HG03457 (cell line): Measurements from ENCODE around the gene TBC1D14.

Experiments
- ATAC-seq: cut with Tn5 transposase; IDR thresholded peaks from one replicate; pipeline ENCODE4 v1.9.1; 2021; ENCODE audit warnings: moderate number of reproducible peaks; ENCODE audit not compliant: unreplicated experiment

The TBC1D14 gene

GRCh38 chr4:7052923-7053715 is 143.5 kb downstream of the TBC1D14 start:
- ATAC-seq, result no peak

GRCh38 chr4:7054106-7054880 is 144.7 kb downstream of the TBC1D14 start:
- ATAC-seq, result no peak

DNA sequence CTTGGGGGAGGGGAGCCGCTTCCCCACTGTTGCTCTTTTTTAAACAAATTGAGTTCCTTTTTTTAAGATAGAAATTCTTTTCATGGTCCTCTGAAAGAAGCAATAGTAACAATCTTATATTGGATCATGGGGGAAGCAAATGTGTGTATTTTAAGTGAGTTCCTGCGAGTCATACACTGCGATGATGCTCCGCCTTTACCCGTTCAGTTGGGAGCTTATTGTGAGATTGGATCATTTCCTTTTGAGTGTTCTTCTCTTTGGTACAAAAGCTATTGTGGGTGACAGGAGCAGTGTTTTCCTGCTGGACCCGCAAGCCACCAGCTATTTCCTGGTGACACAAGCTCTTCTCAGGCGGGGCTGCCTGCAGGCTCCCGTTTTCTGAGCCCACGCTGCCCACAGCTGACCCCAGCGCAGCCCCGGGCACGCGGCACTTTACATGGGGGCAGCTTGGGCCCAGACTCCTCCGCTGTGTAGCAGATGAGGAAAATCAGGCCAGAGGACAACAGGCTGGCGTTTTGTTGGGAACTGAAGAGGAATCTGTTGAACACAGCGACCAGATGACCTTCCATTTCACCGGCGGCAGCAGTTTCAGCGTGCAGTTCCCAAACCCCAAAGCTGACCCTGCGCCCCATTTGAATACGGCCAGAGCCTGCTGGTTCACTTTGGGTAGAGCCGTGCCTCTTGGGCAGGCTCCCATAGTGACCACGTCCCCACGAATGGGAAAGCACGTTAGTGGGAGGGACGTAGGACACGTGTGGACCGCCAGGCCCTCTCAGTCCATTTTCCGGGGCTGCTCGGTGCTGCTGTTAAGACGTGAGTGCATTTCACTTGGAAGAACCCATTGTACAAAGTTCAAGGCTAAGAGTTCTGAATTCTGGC is 145.7 kb downstream of the TBC1D14 start:
- no peak for ATAC-seq

- ATAC-seq, result no peak
Observed at GRCh38 chr4:7055990-7056325, 146.3 kb downstream of the TBC1D14 start.

DNA sequence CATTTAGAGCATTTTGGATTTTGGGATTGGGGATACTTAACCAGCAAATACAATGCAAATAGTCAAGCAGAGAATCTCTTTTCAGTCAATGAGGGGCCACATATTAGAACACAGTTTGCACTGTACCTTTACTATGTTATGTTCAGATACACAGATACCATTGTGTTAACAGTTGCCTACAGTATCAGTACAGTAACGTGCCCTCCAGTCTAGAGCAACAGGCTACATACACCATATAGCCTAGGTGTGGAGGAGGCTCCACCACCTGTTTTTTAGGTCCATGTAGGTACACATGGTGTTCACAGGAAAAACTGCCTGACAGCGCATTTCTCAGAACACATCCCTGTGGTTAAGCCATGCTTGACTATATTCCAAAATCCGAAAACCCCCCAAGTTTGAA is 149.2 kb downstream of the TBC1D14 start:
- ATAC-seq, result no peak

GRCh38 chr4:7059662-7060061 is 150.0 kb downstream of the TBC1D14 start:
- ATAC-seq, result no peak

DNA sequence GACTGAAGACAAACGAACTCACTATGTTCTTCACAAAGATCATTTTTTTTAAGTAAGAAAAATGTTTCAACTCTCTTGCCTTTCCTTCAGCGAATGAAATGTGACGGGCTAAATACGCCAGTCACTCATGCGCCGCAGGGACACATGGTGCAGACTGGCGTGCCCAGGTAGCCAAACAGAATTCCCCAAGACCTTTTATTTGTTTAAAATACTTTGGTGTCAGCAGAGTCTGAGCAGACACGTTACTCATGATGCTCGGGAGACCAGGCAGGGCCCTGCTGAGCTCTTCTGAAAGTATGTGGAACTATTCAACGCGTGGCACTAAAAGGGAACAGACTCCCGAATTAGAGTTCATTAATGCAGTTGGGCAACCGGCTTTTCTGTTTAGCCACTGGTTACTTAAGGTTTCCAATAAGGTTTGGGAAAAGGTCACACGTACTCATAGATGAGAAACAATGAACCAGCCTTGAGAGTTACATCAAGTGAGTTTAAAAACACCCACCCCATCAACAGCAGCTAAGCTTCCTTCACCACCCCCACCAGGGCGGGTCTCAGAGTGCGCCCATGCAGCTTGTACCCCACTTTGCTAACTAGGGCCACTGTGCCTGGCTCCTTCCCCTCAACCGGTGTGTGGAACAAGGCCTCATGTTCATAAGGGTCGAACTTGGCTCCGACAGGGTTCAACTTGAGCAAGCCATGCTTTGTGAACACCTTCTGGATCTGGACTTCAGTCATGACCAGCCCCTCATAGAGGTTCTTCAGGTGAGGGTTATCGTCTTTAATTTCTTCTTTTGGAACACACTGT is 150.9 kb downstream of the TBC1D14 start:
- no peak for ATAC-seq

DNA sequence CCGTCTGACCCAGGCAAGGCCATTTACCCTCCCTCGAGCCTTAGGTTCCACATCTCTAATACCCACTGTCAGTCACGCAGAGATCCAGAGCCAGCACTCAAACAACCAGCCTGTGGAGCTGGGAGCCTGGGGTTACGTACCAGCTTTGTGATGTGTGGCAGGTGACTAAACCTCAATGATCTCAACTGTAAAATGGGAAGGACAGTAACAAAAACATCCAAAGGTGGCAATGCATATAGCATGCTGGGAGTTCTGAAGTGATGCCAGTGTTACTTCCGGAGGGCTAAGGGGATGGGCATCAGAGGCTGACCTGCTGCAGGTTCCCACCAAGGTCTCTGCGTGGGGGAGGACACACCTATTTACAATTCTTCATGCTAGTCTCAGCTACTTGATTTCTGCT is 152.2 kb downstream of the TBC1D14 start:
- no peak for ATAC-seq

DNA sequence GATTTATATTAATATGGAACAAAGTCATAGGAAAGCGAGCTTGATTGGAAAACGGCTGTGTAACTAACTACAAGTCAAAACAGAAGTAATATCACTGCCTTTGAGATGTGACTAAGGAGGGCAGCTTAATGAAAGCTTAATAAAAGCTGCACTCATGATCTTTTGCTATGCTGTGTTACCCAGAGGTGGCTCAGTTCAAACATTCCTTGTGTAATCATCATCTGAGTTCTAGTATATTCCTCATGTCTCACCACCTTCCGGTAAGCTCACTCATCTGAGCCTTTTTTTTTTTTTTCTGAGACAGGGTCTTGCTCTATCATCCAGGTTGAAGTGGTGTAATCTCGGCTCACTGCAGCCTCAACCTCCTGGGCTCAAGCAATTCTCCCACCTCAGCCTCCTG is 153.2 kb downstream of the TBC1D14 start:
- no peak for ATAC-seq

- ATAC-seq, result no peak
Observed at GRCh38 chr4:7063362-7063761, 153.7 kb downstream of the TBC1D14 start.

- ATAC-seq, result no peak
Observed at GRCh38 chr4:7066006-7066405, 156.4 kb downstream of the TBC1D14 start.

DNA sequence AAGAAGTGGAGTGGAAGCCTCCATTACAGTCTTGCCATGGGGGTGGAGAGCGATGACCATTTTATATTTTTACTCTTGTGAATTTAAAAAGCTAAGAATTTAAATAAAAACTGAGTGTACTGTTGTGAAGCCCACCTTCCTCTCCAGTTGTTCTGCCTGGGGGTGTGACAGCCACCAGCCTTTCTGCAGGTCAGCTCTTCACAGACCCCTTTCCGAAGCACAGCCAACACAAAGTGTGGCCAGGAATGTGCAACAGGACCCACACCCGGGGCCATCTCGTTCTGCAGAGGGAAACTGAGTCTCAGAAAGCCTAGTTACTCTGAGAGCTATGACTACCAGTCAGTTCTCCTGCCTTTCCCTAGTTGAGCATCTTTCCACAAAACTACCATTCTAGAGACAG is 156.9 kb downstream of the TBC1D14 start:
- ATAC-seq, result no peak

DNA sequence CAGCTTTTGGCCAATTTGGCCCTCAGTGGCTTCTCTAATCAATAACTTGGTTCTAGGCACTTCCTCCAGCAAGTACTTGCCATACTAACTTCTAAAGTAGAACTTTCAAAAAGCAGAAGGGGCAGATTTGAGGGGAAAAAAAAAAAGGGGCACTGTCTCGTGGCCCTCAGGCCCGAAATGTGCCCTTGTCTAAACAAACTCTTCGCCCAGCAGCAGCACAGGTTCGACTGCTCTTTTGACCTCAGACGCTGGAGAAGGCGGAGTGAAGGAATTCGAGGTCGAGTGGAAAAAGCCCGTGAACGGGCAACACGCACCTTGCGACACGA is 157.5 kb downstream of the TBC1D14 start:
- no peak for ATAC-seq

DNA sequence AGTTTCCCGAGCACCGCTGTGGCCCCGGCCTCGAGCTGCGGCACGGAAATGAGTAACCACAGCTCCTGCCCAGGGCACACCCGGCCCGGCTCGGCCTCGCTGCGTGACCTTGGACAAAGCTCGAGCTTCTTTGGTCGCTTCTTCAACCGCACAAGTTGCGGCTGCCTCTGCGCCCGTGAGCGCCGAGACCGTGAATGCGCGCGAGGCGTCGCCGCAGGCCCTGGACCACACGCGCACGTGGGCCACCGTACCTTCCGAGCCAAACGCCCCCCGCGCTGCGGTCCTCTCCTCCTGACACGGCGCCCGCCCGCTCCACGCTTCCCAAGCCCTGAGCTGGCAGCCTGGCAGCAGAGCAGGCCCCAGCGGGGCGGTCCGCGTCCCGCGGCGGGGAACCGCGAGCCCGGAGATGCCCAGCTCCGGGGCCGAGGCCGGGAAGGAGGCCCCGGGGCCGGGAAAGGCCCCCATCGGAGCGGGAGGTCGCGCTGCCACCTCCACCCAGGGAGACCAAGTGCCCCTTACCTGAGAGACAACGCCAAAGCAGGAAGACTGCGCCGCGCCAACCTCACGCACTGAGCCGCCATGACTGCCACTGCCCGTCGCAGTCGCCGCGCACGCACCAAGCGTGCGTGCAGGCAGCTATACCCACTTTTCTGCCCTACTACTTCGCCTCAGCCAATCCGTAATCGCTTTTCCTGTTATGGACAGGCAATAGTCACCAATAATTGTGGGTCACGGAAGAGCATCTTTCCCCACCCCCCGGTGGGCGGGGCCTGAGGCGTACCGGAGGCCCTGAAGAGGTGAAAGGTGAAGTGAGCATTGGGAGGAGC is 158.0 kb downstream of the TBC1D14 start, which contains the start of gene GRPEL1:
Gene GRPEL1 (minus strand): TSS at position 613 of the 827 bp plus-strand sequence. CDS start 32 bp downstream, at position 581.
- ATAC-seq, result peak; percentile 93

DNA sequence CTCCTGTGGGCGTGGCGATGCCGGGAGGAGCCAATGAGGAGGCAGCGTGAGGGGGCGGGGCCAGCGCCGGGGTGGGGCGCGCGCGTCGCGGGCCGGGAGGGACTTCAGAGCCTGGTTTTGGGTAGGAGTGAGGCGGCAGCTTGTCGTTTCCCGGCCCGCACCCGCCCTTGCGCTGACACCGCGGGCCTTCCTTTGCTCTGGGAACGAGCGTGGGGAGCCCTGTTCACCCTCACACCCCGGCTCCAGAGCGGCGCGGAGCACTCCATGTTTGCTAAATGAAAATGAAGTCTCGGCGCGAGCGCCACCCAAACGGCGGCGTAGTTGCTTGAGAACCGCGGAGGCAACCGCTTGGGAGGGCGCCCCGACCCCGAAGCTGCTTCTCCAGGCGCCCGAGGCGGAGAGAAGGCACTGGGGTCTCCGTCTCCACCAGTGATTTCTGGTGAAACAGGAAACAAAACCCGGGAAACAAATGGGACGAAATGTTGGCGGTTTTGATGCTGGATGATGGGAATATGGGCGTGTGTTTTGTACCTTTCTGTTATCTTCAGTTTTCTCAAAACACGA is 158.7 kb downstream of the TBC1D14 start:
- no peak for ATAC-seq

DNA sequence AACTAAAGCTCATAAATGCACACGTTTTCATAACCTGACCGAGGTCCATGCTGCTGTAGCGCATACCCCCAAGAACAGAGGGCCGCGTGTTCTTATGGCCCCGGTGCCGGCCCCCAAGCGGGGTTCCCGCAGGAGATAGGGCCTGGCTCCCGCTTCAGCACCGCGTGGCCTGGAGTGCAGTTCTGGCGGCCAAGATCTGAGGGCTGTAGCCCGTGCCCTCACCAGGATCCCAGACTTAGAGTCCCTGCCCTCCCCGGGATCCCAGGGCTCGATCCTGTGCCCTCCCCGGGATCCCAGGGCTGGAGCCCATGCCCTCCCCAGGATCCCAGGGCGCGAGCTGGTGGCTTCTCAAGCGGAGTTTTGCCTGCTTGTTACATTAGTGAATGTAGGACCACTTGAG is 159.3 kb downstream of the TBC1D14 start:
- ATAC-seq, result no peak

DNA sequence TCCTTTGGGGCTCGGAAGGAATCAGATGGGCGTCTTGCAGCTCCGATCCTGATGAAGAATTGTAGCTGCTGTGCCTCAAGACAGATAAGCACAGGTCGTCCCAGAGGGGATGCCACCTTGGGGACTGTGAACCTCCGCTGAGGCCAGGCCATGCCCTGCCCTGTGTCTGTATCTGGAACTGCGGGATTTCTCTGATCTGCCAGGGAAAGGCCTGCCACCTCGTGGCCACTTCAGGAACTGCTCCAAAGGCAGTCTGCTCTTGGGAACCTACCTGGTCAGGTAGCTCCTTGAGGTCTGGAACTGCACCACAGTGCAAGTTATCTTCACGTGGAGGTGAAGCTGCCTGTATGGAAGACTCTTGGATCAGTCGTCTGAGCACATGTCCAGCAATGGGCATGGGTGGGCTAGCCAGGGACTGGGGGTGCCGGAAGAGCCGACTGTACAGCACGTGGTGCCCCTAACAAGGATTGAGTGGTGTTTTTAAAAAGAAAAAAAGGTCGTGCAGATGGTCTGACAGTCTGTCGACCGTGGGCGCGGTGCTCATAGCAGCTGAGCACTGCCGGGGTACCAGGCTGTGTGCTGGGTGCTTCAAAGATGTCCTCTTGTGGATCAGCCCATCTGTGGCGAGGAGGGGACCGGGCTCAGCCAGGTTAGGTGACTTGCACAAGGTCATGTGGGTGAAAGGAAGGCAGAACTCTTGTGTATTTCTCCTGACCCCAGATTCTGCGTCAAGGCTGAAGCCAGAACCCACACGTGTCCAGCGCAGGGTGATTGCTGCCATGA is 161.3 kb downstream of the TBC1D14 start:
- ATAC-seq, result no peak

GRCh38 chr4:7073059-7073458 is 163.4 kb downstream of the TBC1D14 start:
- no peak for ATAC-seq
